K562 (cell line): ENCODE data around the gene PHC3. TPM values are rescaled to one million over a fixed set of nuclear protein-coding genes. Genes with fewer than 3 reads are reported as not detected.

ENCODE experiments used
- BCLAF1 ChIP-seq, 2 experiments: fragments of 450-650 bp in 1 of 2; IDR thresholded peaks; 2 replicates each; pipeline ENCODE4 v1.6.1; 2011 to 2017; ENCODE audit warnings: low read depth in 2 of 2, antibody characterized with exemption in 1 of 2, borderline replicate concordance in 1 of 2, low read length in 1 of 2, mild to moderate bottlenecking in 1 of 2, mixed read lengths in 1 of 2; ENCODE audit not compliant: control insufficient read depth in 1 of 2
- CCAR2 ChIP-seq: fragments of 200-400 bp; formaldehyde crosslinking; IDR thresholded peaks from 2 replicates; pipeline ENCODE4 v1.6.1; 2017; ENCODE audit warnings: mild to moderate bottlenecking, low read depth, low read length
- FOXJ3 ChIP-seq: sonication (generic); formaldehyde crosslinking; IDR thresholded peaks from 2 replicates; pipeline ENCODE4 v1.4.0; 2020; ENCODE audit warnings: mild to moderate bottlenecking, missing genetic modification reagents
- HES1 ChIP-seq: fragments of 450-650 bp; IDR thresholded peaks from 2 replicates; pipeline ENCODE4 v1.6.1; 2016; ENCODE audit warnings: low read depth, mild to moderate bottlenecking, moderate library complexity
- HMG20B ChIP-seq: fragments of 250-450 bp; sonication (Bioruptor Pico); IDR thresholded peaks from 2 replicates; pipeline ENCODE4 v1.5.0; 2021; ENCODE audit warnings: mild to moderate bottlenecking
- KAT7 ChIP-seq: sonication (generic); formaldehyde crosslinking; IDR thresholded peaks from 2 replicates; pipeline ENCODE4 v1.8.0; 2022; ENCODE audit warnings: missing genetic modification reagents, mild to moderate bottlenecking, borderline replicate concordance
- MITF ChIP-seq: IDR thresholded peaks from 2 replicates; pipeline ENCODE4 v1.6.1; 2014; ENCODE audit warnings: antibody characterized with exemption
- NEUROD1 ChIP-seq: fragments of 150-350 bp; IDR thresholded peaks from 2 replicates; pipeline ENCODE4 v1.6.1; 2014; ENCODE audit warnings: borderline replicate concordance, low read length, low read depth; ENCODE audit not compliant: partially characterized antibody
- NFYB ChIP-seq: IDR thresholded peaks from 2 replicates; pipeline ENCODE4 v1.6.1; 2011; ENCODE audit warnings: mild to moderate bottlenecking, moderate library complexity; ENCODE audit not compliant: insufficient read length; ENCODE audit errors: extremely low read depth
- NR0B1 ChIP-seq: fragments of 450-650 bp; IDR thresholded peaks from one replicate; pipeline ENCODE4 v1.6.1; 2018; ENCODE audit warnings: mild to moderate bottlenecking, moderate library complexity; ENCODE audit not compliant: partially characterized antibody
- RFX5 ChIP-seq: IDR thresholded peaks from 2 replicates; pipeline ENCODE4 v1.6.1; 2011; ENCODE audit warnings: low read depth, mild to moderate bottlenecking, improper control_type of control experiment, low read length
- SAFB ChIP-seq: fragments of 200-400 bp; formaldehyde crosslinking; IDR thresholded peaks from 2 replicates; pipeline ENCODE4 v1.6.1; 2017; ENCODE audit warnings: low read depth, low read length, borderline replicate concordance
- STAT6 ChIP-seq: sonication (generic); formaldehyde crosslinking; IDR thresholded peaks from 2 replicates; pipeline ENCODE4 v1.8.1; 2023; ENCODE audit warnings: mild to moderate bottlenecking, missing genetic modification reagents
- ZNF224 ChIP-seq: sonication (generic); formaldehyde crosslinking; IDR thresholded peaks from 2 replicates; pipeline ENCODE4 v1.8.0; 2022; ENCODE audit warnings: mild to moderate bottlenecking, missing genetic modification reagents
- ZNF707 ChIP-seq: fragments of 250-450 bp; sonication (Bioruptor Pico); conservative IDR thresholded peaks from 2 replicates; pipeline ENCODE4 v1.8.0; 2022; ENCODE audit warnings: inconsistent platforms, mild to moderate bottlenecking, moderate library complexity
- ZNF780A ChIP-seq: fragments of 250-450 bp; sonication (Bioruptor Pico); IDR thresholded peaks from 2 replicates; pipeline ENCODE4 v1.5.0; 2021; ENCODE audit warnings: mild to moderate bottlenecking
- polyA plus RNA-seq, 8 experiments: library from polyadenylated mRNA; depleted of rRNA in 4 of 8; stranded (reverse) in 5 of 8; unstranded in 3 of 8; fragments of >200 nt; fragmentation: Nextera tagmentation in 2 of 8; fragmentation: Illumina TruSeq in 1 of 8; extraction: Ambion mirVana in 2 of 8; extraction: Trizol in 1 of 8; gene quantifications; 2 replicates each; pipeline versions ENCODE4 v1.2.1 to v1.2.3, GENCODE V29; 2011 to 2014; ENCODE audit warnings: inconsistent platforms in 1 of 8, missing spikeins in 1 of 8
- total RNA-seq, 7 experiments: library from RNA; depleted of rRNA in 6 of 7; stranded (reverse); fragments of >200 nt in 6 of 7; fragmentation: Illumina TruSeq in 2 of 7; extraction: Trizol in 2 of 7; gene quantifications; 2 replicates each; pipeline versions ENCODE4 v1.2.1 to v1.2.3, GENCODE V29; 2011 to 2021; ENCODE audit warnings: low replicate concordance in 1 of 7

PHC3 gene
- total and polyA plus RNA-seq, 9 of the 15 experiments (the other 6 are each of a cell fraction or from before 2014, with no cell fraction given), result 3.1 to 21.6 (median 10.5) TPM

GRCh38 chr3:170180908-170181885, at the start of gene PHC3 (continued):
- TF ChIP-seq STAT6 (CRISPR knock-in tag), result peak; percentile 59; the same call in 1 of the 2 replicates
- TF ChIP-seq RFX5, result no peak
- TF ChIP-seq NFYB, result no peak
- TF ChIP-seq FOXJ3 (CRISPR knock-in tag), result no peak
- TF ChIP-seq BCLAF1 (IDR thresholded peaks at IDR 0.05; ENCODE audit: borderline replicate concordance in 1 of 2, control insufficient read depth in 1 of 2, low read depth in 2 of 2, low read length in 1 of 2), result no peak
- no peak for TF ChIP-seq NEUROD1
- no peak for TF ChIP-seq ZNF224 (CRISPR knock-in tag)
- no peak for TF ChIP-seq ZNF780A (CRISPR knock-in tag)
- TF ChIP-seq MITF, result 0 out of 2 replicates have a peak, but pooled peaks have one; percentile 46
- no peak for TF ChIP-seq HMG20B (CRISPR knock-in tag)
- no peak for TF ChIP-seq NR0B1
- 0 out of 2 replicates have a peak, but pooled peaks have one; percentile 71 for TF ChIP-seq KAT7 (CRISPR knock-in tag)
- TF ChIP-seq CCAR2, result no peak
- no peak for TF ChIP-seq HES1
- 0 out of 2 replicates have a peak, but pooled peaks have one; percentile 48 for TF ChIP-seq SAFB
- TF ChIP-seq ZNF707 (CRISPR knock-in tag), result no peak
